ENCODE data around the gene MVD. TPM values are rescaled to one million over a fixed set of nuclear protein-coding genes. Genes with fewer than 3 reads are reported as not detected.
A peak's percentile ranks its signal among the peaks of the same experiment; 100 is the strongest.

MVD gene
- 100 to 1,000 TPM; 176 to 271 (median 185) TPM for total RNA-seq
- total RNA-seq (2013): 49.9 TPM

- Histone ChIP-seq H3K4me3 (ENCODE audit: low read length) (peak within 1 kb of the TSS; percentile 95), H3K4me1 (ENCODE audit: control insufficient read depth, insufficient read depth, low read length) (peaks cover 20% of the 10 kb centered on the region), H3K9me3 (ENCODE audit: control insufficient read depth, insufficient read depth, low read length) (no peaks in the 10 kb centered on the region), H3K27ac (ENCODE audit: low read length) (peak within 1 kb of the TSS; percentile 87), H3K36me3 (ENCODE audit: control insufficient read depth, insufficient read depth, low read length) (peaks cover 5% of the 10 kb centered on the region), H3K27me3 (ENCODE audit: control insufficient read depth, insufficient read depth, low read length) (no peaks in the 10 kb centered on the region)
- under 1% methylated on average over 88 of the region's 88 CpGs for WGBS (ENCODE audit: insufficient coverage)
- Mint-ChIP-seq H3K27ac (peak within 1 kb of the TSS; percentile 94 to 99), H3K4me1 (peaks cover 12 to 28% of the 10 kb centered on the region in 2 donors), H3K27me3 (ENCODE audit: low read depth in 2 of 2) (no peaks in the 10 kb centered on the region), H3K9me3 (no peaks in the 10 kb centered on the region), H3K4me3 (peak within 1 kb of the TSS; percentile 97), H3K36me3 (no peaks in the 10 kb centered on the region)
- ATAC-seq: peak; percentile 95 to 99 (median 95)
- DNase-seq: peak; percentile 95 to 99
- TF ChIP-seq CTCF (IDR thresholded peaks at IDR 0.05): no peak
- intact Hi-C loops (cut with micrococcal nuclease): loop anchor here (1.0 to 2.0 kb wide), 2 partner anchors 9 to 40 kb away; no protein-coding TSS in a partner anchor
Measured at GRCh38 chr16:88662843-88663606, at the start of gene MVD. Gene MVD (minus strand): TSS chr16:88663091. CDS start chr16:88663080, 11 bp downstream.

GRCh38 chr16:88712362-88712979, 49.6 kb upstream of the MVD start:
- H3K9me3 ChIP-seq (ENCODE audit: control insufficient read depth, insufficient read depth, low read length): no peaks in the 10 kb centered on the region
- H3K27ac ChIP-seq (ENCODE audit: low read length): no peak overlapping the region
- Mint-ChIP-seq H3K27me3 (ENCODE audit: low read depth in 2 of 2) (no peaks in the 10 kb centered on the region), H3K36me3 (no peaks in the 10 kb centered on the region), H3K4me1 (peaks cover 10 to 13% of the 10 kb centered on the region in 2 donors), H3K4me3 (no peak overlapping the region), H3K9me3 (no peaks in the 10 kb centered on the region), H3K27ac (no peak overlapping the region)
- DNase-seq: no peak
- 88% methylated on average over 24 of the region's 25 CpGs for WGBS (ENCODE audit: insufficient coverage)
- ATAC-seq: no peak
- peaks cover 42% of the 10 kb centered on the region for H3K36me3 ChIP-seq (ENCODE audit: control insufficient read depth, insufficient read depth, low read length)
- no peak overlapping the region for H3K4me3 ChIP-seq (ENCODE audit: low read length)
- TF ChIP-seq CTCF (IDR thresholded peaks at IDR 0.05): no peak
- intact Hi-C loops (cut with micrococcal nuclease): no loop called here
- peaks cover 12% of the 10 kb centered on the region for H3K4me1 ChIP-seq (ENCODE audit: control insufficient read depth, insufficient read depth, low read length)
- H3K27me3 ChIP-seq (ENCODE audit: control insufficient read depth, insufficient read depth, low read length): no peaks in the 10 kb centered on the region

- no peaks in the 10 kb centered on the region for H3K27me3 Mint-ChIP-seq (ENCODE audit: low read depth in 2 of 2)
- Histone ChIP-seq H3K36me3 (ENCODE audit: control insufficient read depth, insufficient read depth, low read length) (peaks cover 36% of the 10 kb centered on the region), H3K27me3 (ENCODE audit: control insufficient read depth, insufficient read depth, low read length) (no peaks in the 10 kb centered on the region), H3K27ac (ENCODE audit: low read length) (no peak overlapping the region), H3K4me3 (ENCODE audit: low read length) (no peak overlapping the region), H3K4me1 (ENCODE audit: control insufficient read depth, insufficient read depth, low read length) (peaks cover 18% of the 10 kb centered on the region), H3K9me3 (ENCODE audit: control insufficient read depth, insufficient read depth, low read length) (no peaks in the 10 kb centered on the region)
- H3K4me1 Mint-ChIP-seq: peaks cover 16 to 19% of the 10 kb centered on the region in 2 donors
- peak overlapping the region; percentile 43 to 60 for H3K27ac Mint-ChIP-seq
- no peak for TF ChIP-seq CTCF (IDR thresholded peaks at IDR 0.05)
- no peak overlapping the region for H3K4me3 Mint-ChIP-seq
- no peaks in the 10 kb centered on the region for H3K9me3 Mint-ChIP-seq
- DNase-seq: no peak
- no peaks in the 10 kb centered on the region for H3K36me3 Mint-ChIP-seq
- WGBS (ENCODE audit: insufficient coverage): 91% methylated on average over 17 of the region's 18 CpGs
- ATAC-seq: no peak
- intact Hi-C loops (cut with micrococcal nuclease): no loop called here
Measured at GRCh38 chr16:88711750-88712340, 49.0 kb upstream of the MVD start.

All from natural killer cell (primary cell).